GM12878 (cell line): ENCODE results near the gene NDUFV1. TPM values are rescaled to one million over a fixed set of nuclear protein-coding genes. Genes with fewer than 3 reads are reported as not detected.
A peak's percentile ranks its signal among the peaks of the same experiment; 100 is the strongest.

Source experiments
- ATAC-seq: fragments of 200-7000 bp; cut with Tn5 transposase; 3 replicates; pipeline ENCODE4 v1.9.1; 2020; ENCODE audit warnings: mild to moderate bottlenecking, moderate library complexity
- BruUV-seq: library from RNA; stranded (reverse); fragments of 400-500 nt; replicated peaks from 2 replicates; lab custom pipeline; 2021; lab: Mats Ljungman, UMichigan
- CTCF ChIA-PET: fragments of 300-600 bp; sonication (Branson Sonifier 250); formaldehyde crosslinking; extraction: SDS; loops from one replicate; lab custom pipeline; 2021; ENCODE audit warnings: inconsistent platforms; lab: Yijun Ruan, JAX
- POLR2A ChIA-PET: fragments of 350-600 bp; formaldehyde crosslinking; extraction: SDS; loops from one replicate; lab custom pipeline; 2021; ENCODE audit warnings: inconsistent platforms; lab: Charles Lee
- RAD21 ChIA-PET: fragments of 300-600 bp; sonication (Branson Sonifier 250); formaldehyde crosslinking; loops from one replicate; lab custom pipeline; 2023; ENCODE audit warnings: antibody characterized with exemption; ENCODE audit not compliant: unreplicated experiment; lab: Charles Lee
- SMC1A ChIA-PET: fragments of 300-600 bp; sonication (Branson Sonifier 250); formaldehyde crosslinking; loops from one replicate; lab custom pipeline; 2023; ENCODE audit not compliant: unreplicated experiment, uncharacterized antibody; lab: Charles Lee
- DNase-seq: peaks from one replicate; pipeline ENCODE4 v3.0.0-alpha.2; 2011; ENCODE audit warnings: low read depth, low spot score
- FAIRE-seq: peaks from 3 replicates; lab custom pipeline; 2011; peaks lifted over from hg19 to GRCh38; lab: Jason Lieb, UNC
- H2AFZ ChIP-seq: 2 replicates; pipeline ENCODE4 v1.6.0; 2011; ENCODE audit warnings: low read depth, low read length, control low read depth; ENCODE audit not compliant: control insufficient read depth
- H3K27ac ChIP-seq: 2 replicates; pipeline ENCODE4 v1.5.1; 2011; ENCODE audit warnings: control low read depth; ENCODE audit not compliant: control insufficient read depth, insufficient read depth
- H3K27me3 ChIP-seq, 2 experiments: replicated peaks in 1 of 2; 2 replicates each; pipeline versions ENCODE4 v1.6.0 to v1.6.1; 2011; ENCODE audit warnings: low read length in 1 of 2; ENCODE audit not compliant: control insufficient read depth in 2 of 2, insufficient read depth in 2 of 2
- H3K36me3 ChIP-seq, 2 experiments: 2 replicates each; pipeline ENCODE4 v1.5.1; 2011; ENCODE audit warnings: low read length in 1 of 2; ENCODE audit not compliant: control insufficient read depth in 2 of 2, insufficient read depth in 2 of 2
- H3K4me1 ChIP-seq: 2 replicates; pipeline ENCODE4 v1.6.1; 2011; ENCODE audit warnings: mild to moderate bottlenecking, low read length, moderate library complexity, mixed read lengths; ENCODE audit not compliant: control insufficient read depth, insufficient read depth
- H3K4me2 ChIP-seq: 2 replicates; pipeline ENCODE4 v1.6.0; 2011; ENCODE audit warnings: control low read depth; ENCODE audit not compliant: control insufficient read depth, insufficient read depth
- H3K4me3 ChIP-seq: fragments of 200-600 bp; sonication (generic); 2 replicates; pipeline ENCODE4 v1.5.1; 2016
- H3K79me2 ChIP-seq: 2 replicates; pipeline ENCODE4 v1.6.0; 2011; ENCODE audit warnings: low read length; ENCODE audit not compliant: control insufficient read depth, insufficient read depth
- H3K9ac ChIP-seq: 2 replicates; pipeline ENCODE4 v1.8.0; 2011; ENCODE audit warnings: low read length, control low read depth, mixed read lengths; ENCODE audit not compliant: control insufficient read depth, insufficient read depth
- H3K9me3 ChIP-seq: replicated peaks from 3 replicates; pipeline ENCODE4 v1.5.1; 2011; ENCODE audit warnings: mild to moderate bottlenecking, low read length; ENCODE audit not compliant: control insufficient read depth, insufficient read depth
- H4K20me1 ChIP-seq: 2 replicates; pipeline ENCODE4 v1.6.0; 2011; ENCODE audit not compliant: control insufficient read depth, insufficient read depth
- BRCA1 ChIP-seq: IDR thresholded peaks from 2 replicates; pipeline ENCODE4 v1.6.1; 2011; ENCODE audit warnings: low read depth, low read length, improper control_type of control experiment
- CBFB ChIP-seq: IDR thresholded peaks from 2 replicates; pipeline ENCODE4 v1.6.1; 2016; ENCODE audit warnings: antibody characterized with exemption, low read depth
- EGR1 ChIP-seq, 2 experiments: IDR thresholded peaks; 1 replicate in 1 of 2; 2 replicates in 1 of 2; pipeline ENCODE4 v1.6.1; 2011 to 2012; ENCODE audit warnings: low read depth in 2 of 2, low read length in 2 of 2, borderline replicate concordance in 1 of 2, mild to moderate bottlenecking in 1 of 2, moderate library complexity in 1 of 2
- FOXM1 ChIP-seq: IDR thresholded peaks from 2 replicates; pipeline ENCODE4 v1.6.1; 2012; ENCODE audit warnings: low read depth, mild to moderate bottlenecking, inconsistent platforms, low read length, moderate library complexity
- HDAC2 ChIP-seq: fragments of 200-600 bp; sonication (generic); IDR thresholded peaks from 2 replicates; pipeline ENCODE4 v1.6.1; 2017
- HDAC6 ChIP-seq: fragments of 200-600 bp; sonication (generic); IDR thresholded peaks from one replicate; pipeline ENCODE4 v1.8.0; 2017; ENCODE audit warnings: antibody characterized with exemption; ENCODE audit not compliant: unreplicated experiment
- JUNB ChIP-seq: IDR thresholded peaks from 2 replicates; pipeline ENCODE4 v1.6.1; 2016; ENCODE audit warnings: antibody characterized with exemption, mild to moderate bottlenecking
- KDM1A ChIP-seq: fragments of 200-600 bp; sonication (generic); IDR thresholded peaks from 2 replicates; pipeline ENCODE4 v1.6.1; 2016; ENCODE audit warnings: borderline replicate concordance
- MYB ChIP-seq: fragments of 150-350 bp; IDR thresholded peaks from 2 replicates; pipeline ENCODE4 v1.6.1; 2014; ENCODE audit warnings: mild to moderate bottlenecking, low read depth, low read length, borderline replicate concordance
- NFIC ChIP-seq: IDR thresholded peaks from 2 replicates; pipeline ENCODE4 v1.6.1; 2012; ENCODE audit warnings: low read depth, mild to moderate bottlenecking, inconsistent platforms, low read length, moderate library complexity
- NFXL1 ChIP-seq: fragments of 450-650 bp; IDR thresholded peaks from 2 replicates; pipeline ENCODE4 v1.6.1; 2017; ENCODE audit warnings: antibody characterized with exemption, mild to moderate bottlenecking, borderline replicate concordance
- NFYB ChIP-seq: IDR thresholded peaks from 2 replicates; pipeline ENCODE4 v1.6.1; 2011; ENCODE audit warnings: low read depth, mild to moderate bottlenecking, low read length, improper control_type of control experiment, moderate library complexity; ENCODE audit not compliant: insufficient read depth
- NR2C2 ChIP-seq: IDR thresholded peaks from 2 replicates; pipeline ENCODE4 v1.6.1; 2011; ENCODE audit warnings: borderline replicate concordance, low read depth; ENCODE audit not compliant: control insufficient read depth, insufficient read length
- PAX8 ChIP-seq: fragments of 450-650 bp; IDR thresholded peaks from 2 replicates; pipeline ENCODE4 v1.6.1; 2017; ENCODE audit warnings: mild to moderate bottlenecking, moderate library complexity
- POLR2A ChIP-seq: IDR thresholded peaks from 2 replicates; pipeline ENCODE4 v1.6.1; 2011; ENCODE audit warnings: low read depth, mild to moderate bottlenecking, low read length
- RCOR1 ChIP-seq: conservative IDR thresholded peaks from 2 replicates; pipeline ENCODE4 v1.6.1; 2012; ENCODE audit warnings: low read depth, low read length, improper control_type of control experiment
- STAT3 ChIP-seq: IDR thresholded peaks from 2 replicates; pipeline ENCODE4 v1.6.1; 2011; ENCODE audit warnings: low read depth, low read length, improper control_type of control experiment
- ZBTB33 ChIP-seq: fragments of 450-650 bp; IDR thresholded peaks from 2 replicates; pipeline ENCODE4 v1.6.1; 2017; ENCODE audit warnings: mild to moderate bottlenecking
- WGBS: methylation state at CpG from one replicate; pipeline ENCODE4 v1.1.6; 2016; ENCODE audit warnings: low lambda C conversion rate; ENCODE audit not compliant: insufficient replicate concordance, insufficient coverage; ENCODE audit errors: missing lambda C conversion rate; 5-methylcytosine and 5-hydroxymethylcytosine counted together
- in situ Hi-C: fragments of 300-500 bp; cut with MboI; formaldehyde crosslinking; loops from 9 replicates; pipeline ENCODE4 v1.14.3; 2018; ENCODE audit warnings: mixed read lengths
- intact Hi-C: fragments of 100-400 bp; cut with micrococcal nuclease; formaldehyde crosslinking; loops from one replicate; pipeline ENCODE4 v1.14.2; 2022; ENCODE audit not compliant: unreplicated experiment
- polyA plus RNA-seq, 11 experiments: library from polyadenylated mRNA; depleted of rRNA in 4 of 11; unstranded in 6 of 11; stranded (reverse) in 5 of 11; fragments of >200 nt; fragmentation: Nextera tagmentation in 4 of 11; fragmentation: Illumina TruSeq in 1 of 11; extraction: Ambion mirVana in 4 of 11; extraction: Trizol in 1 of 11; gene quantifications; 1 replicate in 1 of 11; 2 replicates in 10 of 11; pipeline versions ENCODE4 v1.2.1 to v1.2.3, GENCODE V29; 2011 to 2016; ENCODE audit warnings: inconsistent platforms in 2 of 11, missing spikeins in 2 of 11, low read depth in 1 of 11
- total RNA-seq, 4 experiments: library from RNA; depleted of rRNA in 3 of 4; stranded (reverse); fragments of >200 nt in 3 of 4; fragmentation: Illumina TruSeq in 1 of 4; extraction: Trizol in 1 of 4; gene quantifications; 2 replicates each; pipeline versions ENCODE4 v1.2.1 to v1.2.3, GENCODE V29; 2013 to 2021
- TF ChIP-seq, protein P1 (sequence below): fragments of 450-650 bp; IDR thresholded peaks from 2 replicates; pipeline ENCODE4 v1.6.1; 2016; ENCODE audit warnings: mild to moderate bottlenecking

The NDUFV1 gene
- total and polyA plus RNA-seq, 10 of the 15 experiments (the other 5 are each of a cell fraction or from before 2014, with no cell fraction given): 8.2 to 380 (median 231) TPM

- no TSS peak for BruUV-seq
- ChIA-PET POLR2A (interaction anchor here (1.5 to 3.8 kb wide), 2 partner anchors 20 to 36 kb away, joined by 6 to 16 read pairs; partner anchors contain the start of gene NUDT8), RAD21 (interaction anchor here (0.7 to 2.9 kb wide), 3 partner anchors 9 to 20 kb away, joined by 3 to 14 read pairs (median 11); partner anchors contain the start of gene NUDT8), CTCF (interaction anchor here (0.6 to 8.4 kb wide), 9 partner anchors 8 to 73 kb away, joined by 3 to 132 read pairs (median 5); partner anchors contain the start of gene NUDT8), SMC1A (interaction anchor here (0.8 to 6.2 kb wide), 5 partner anchors 7 to 73 kb away, joined by 3 to 69 read pairs (median 4); no protein-coding TSS in a partner anchor)
- peak; percentile 12 for ATAC-seq
- FAIRE-seq: peak; percentile 77
- Histone ChIP-seq H3K9me3 (peaks cover 3% of the 10 kb centered on the region; the same call in 2 of the 3 replicates), H3K27ac (peak overlapping the region; percentile 78), H3K4me2 (peak overlapping the region; percentile 75), H3K79me2 (no peaks in the 10 kb centered on the region), H3K4me3 (peak overlapping the region; percentile 72), H2AFZ (peak overlapping the region; percentile 83), H3K9ac (peak overlapping the region; percentile 68), H3K4me1 (peaks cover 57% of the 10 kb centered on the region), H3K36me3 (no peaks in the 10 kb centered on the region), H3K27me3 (no peaks in the 10 kb centered on the region), H4K20me1 (no peaks in the 10 kb centered on the region)
- intact Hi-C loops: no loop called here
- DNase-seq: no peak
- WGBS: 61% methylated on average over 22 of the region's 22 CpGs
- in situ Hi-C loops: no loop called here
- TF ChIP-seq BRCA1 (no peak), STAT3 (no peak), ZBTB33 (no peak), KDM1A (peak; percentile 99; the same call in 1 of the 2 replicates), NFIC (peak; percentile 35), NFYB (peak; percentile 75), PAX8 (peak; percentile 90; the same call in 1 of the 2 replicates), NFXL1 (no peak), RCOR1 (no peak), POLR2A (peak; percentile 58; the same call in 1 of the 2 replicates), FOXM1 (no peak), CBFB (no peak), HDAC2 (no peak), EGR1 (IDR thresholded peaks at IDR 0.05; ENCODE audit: borderline replicate concordance in 1 of 2, low read depth in 2 of 2, low read length in 2 of 2) (no peak), MYB (no peak), HDAC6 (no peak), JUNB (no peak), NR2C2 (peak; percentile 61)
- TF ChIP-seq, protein P1, sequence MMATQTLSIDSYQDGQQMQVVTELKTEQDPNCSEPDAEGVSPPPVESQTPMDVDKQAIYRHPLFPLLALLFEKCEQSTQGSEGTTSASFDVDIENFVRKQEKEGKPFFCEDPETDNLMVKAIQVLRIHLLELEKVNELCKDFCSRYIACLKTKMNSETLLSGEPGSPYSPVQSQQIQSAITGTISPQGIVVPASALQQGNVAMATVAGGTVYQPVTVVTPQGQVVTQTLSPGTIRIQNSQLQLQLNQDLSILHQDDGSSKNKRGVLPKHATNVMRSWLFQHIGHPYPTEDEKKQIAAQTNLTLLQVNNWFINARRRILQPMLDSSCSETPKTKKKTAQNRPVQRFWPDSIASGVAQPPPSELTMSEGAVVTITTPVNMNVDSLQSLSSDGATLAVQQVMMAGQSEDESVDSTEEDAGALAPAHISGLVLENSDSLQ: peak; percentile 36; the same call in 1 of the 2 replicates
These were observed 43.1 kb downstream of the NDUFV1 start for GRCh38 chr11:67649634-67650510.
